Measurements from ENCODE around the gene ATP2A2.
"Not testable (repeated sequence)": the region's sequence is repeated elsewhere in the genome, so short reads cannot be mapped to it uniquely, and the experiment has no call there.

Gene ATP2A2

GRCh38 chr12:110345963-110346362 lies 64.9 kb downstream of the ATP2A2 start:
- Mint-ChIP-seq H3K4me3 (no peak overlapping the region), H3K36me3 (peaks cover 41% of the 10 kb centered on the region), H3K9me3 (no peaks in the 10 kb centered on the region), H3K27ac (no peak overlapping the region), H3K27me3 (no peaks in the 10 kb centered on the region), H3K4me1 (no peaks in the 10 kb centered on the region)
- ATAC-seq (ENCODE audit: low read depth) = no peak
- DNase-seq (ENCODE audit: low spot score in 2 of 2) = no peak

DNA sequence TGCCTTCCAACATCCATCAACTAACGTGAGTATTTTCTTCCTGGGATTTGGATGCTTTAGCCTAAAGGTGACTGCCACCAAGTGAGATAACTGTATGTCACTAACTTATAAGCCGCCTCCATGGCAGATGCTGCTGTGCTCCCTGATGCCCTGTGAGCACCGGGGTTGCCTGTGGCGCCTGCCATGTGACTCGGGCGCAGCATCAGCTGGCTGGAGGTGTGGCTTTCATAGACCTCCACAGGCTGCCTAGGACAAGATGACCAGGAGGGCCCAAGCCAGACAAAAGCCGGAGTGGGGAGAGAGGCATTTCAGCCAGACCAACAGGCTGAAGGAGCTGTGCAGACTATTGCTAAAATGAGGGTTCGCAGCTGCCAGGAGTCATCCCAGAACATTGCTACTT lies 66.7 kb downstream of the ATP2A2 start:
- no peaks in the 10 kb centered on the region for H3K27me3 Mint-ChIP-seq
- H3K27ac Mint-ChIP-seq = no peak overlapping the region
- no peak for ATAC-seq (ENCODE audit: low read depth)
- no peak overlapping the region for H3K4me3 Mint-ChIP-seq
- H3K36me3 Mint-ChIP-seq = peaks cover 38% of the 10 kb centered on the region
- no peak for DNase-seq (ENCODE audit: low spot score in 2 of 2)
- no peaks in the 10 kb centered on the region for H3K4me1 Mint-ChIP-seq
- no peaks in the 10 kb centered on the region for H3K9me3 Mint-ChIP-seq

DNA sequence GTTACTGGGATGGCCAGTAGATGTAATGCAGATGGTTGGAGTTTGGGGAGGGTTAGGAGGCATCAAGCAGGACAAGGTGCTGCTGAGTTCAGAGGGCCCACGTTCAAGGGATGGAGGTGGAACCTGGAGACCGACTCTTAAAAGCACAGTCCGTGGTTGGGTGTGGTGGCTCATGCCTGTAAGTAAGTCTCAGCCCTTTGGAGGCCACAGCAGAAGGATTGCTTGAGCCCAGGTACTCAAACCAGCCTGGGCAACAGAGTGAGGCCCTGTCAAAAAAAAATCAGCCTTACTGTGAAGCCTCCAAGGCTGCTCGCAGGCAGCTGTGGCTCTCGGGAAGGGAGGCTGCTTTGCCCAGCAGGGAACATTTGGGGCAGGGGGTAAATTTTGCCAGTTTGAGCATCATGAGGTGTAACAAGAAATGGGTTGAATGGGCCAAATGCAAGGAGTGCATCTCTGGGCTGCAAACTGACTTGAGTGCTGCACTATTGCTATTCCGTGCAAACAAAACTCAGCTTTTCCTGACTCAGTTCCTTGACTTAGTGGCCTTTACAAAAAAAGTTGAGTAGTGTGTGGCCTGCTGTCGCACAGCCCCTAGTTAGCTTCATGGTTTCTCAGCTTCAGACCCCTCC lies 67.5 kb downstream of the ATP2A2 start:
- ATAC-seq (ENCODE audit: low read depth) (no peak), DNase-seq (ENCODE audit: low spot score in 2 of 2) (no peak)
- Mint-ChIP-seq H3K27ac (no peak overlapping the region), H3K9me3 (no peaks in the 10 kb centered on the region), H3K4me3 (no peak overlapping the region), H3K36me3 (peaks cover 36% of the 10 kb centered on the region), H3K4me1 (peaks cover 3% of the 10 kb centered on the region), H3K27me3 (no peaks in the 10 kb centered on the region)

DNA sequence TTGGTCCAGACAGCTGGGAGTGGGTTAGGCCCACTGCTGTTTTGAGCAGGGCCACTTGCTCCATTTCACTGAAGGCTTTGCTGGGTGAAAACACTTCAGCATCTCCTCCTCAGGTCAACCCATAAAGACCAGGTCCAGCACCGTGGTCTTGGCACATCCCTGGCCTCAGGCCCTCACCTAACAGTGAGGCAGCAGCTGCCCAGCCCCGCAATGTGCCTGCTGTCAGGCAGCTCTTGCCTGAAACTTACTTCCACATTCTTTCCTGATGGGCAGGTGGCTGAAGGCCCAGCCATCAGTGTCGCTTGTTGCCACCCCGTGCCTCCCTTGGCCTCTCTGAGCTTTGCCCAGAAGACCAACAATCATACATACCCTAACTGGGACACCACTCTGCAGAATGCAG lies 68.0 kb downstream of the ATP2A2 start:
- Mint-ChIP-seq H3K27me3 (no peaks in the 10 kb centered on the region), H3K36me3 (peaks cover 33% of the 10 kb centered on the region), H3K4me1 (peaks cover 8% of the 10 kb centered on the region), H3K9me3 (no peaks in the 10 kb centered on the region), H3K4me3 (no peak overlapping the region), H3K27ac (no peak overlapping the region)
- DNase-seq (ENCODE audit: low spot score in 2 of 2) (no peak), ATAC-seq (ENCODE audit: low read depth) (no peak)

DNA sequence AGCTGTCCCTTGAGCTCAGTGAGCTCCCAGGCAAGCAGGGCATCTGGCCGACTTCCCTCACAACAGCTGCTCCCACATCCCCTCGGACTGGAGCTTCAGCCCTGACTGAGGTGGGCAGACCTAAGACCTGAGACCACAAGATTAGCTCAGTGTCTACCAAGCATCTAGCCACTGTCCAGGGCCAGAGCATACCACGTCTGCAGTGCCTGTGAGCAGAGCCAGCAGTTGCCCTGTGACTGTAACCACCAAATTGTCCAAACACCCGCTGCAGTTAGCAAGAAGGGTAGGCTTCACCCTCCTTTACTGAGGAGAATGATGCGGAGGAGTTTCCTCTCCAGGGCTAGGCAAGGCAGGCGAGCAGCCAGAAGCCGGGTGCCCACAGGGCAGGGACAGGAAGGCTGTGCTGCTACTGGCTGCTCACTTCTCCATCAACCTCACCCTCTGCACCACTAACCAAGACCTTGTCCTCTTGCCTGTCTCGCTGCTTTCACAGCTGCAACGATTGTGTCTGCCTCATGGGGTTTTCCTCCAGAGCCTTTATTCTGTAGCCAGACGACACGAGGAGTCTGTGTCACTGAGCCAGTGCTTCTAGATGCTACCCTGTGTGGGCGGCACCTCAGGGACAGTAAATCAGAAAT lies 68.6 kb downstream of the ATP2A2 start:
- Mint-ChIP-seq H3K9me3 (no peaks in the 10 kb centered on the region), H3K27me3 (no peaks in the 10 kb centered on the region), H3K27ac (no peak overlapping the region), H3K4me1 (peaks cover 9% of the 10 kb centered on the region), H3K4me3 (no peak overlapping the region), H3K36me3 (peaks cover 29% of the 10 kb centered on the region)
- no peak for ATAC-seq (ENCODE audit: low read depth)
- DNase-seq (ENCODE audit: low spot score in 2 of 2) = no peak

- Mint-ChIP-seq H3K4me1 (peaks cover 11% of the 10 kb centered on the region), H3K36me3 (peaks cover 17% of the 10 kb centered on the region), H3K27ac (no peak overlapping the region), H3K4me3 (no peak overlapping the region), H3K27me3 (no peaks in the 10 kb centered on the region), H3K9me3 (no peaks in the 10 kb centered on the region)
- DNase-seq (ENCODE audit: low spot score in 2 of 2) = no peak
- no peak for ATAC-seq (ENCODE audit: low read depth)
Observed at GRCh38 chr12:110351119-110351518, 70.1 kb downstream of the ATP2A2 start.

- Mint-ChIP-seq H3K36me3 (peaks cover 11% of the 10 kb centered on the region), H3K4me3 (no peak overlapping the region), H3K27me3 (no peaks in the 10 kb centered on the region), H3K4me1 (peaks cover 11% of the 10 kb centered on the region), H3K27ac (no peak overlapping the region), H3K9me3 (no peaks in the 10 kb centered on the region)
- ATAC-seq (ENCODE audit: low read depth) = no peak
- no peak for DNase-seq (ENCODE audit: low spot score in 2 of 2)
Observed at GRCh38 chr12:110352401-110352800, 71.4 kb downstream of the ATP2A2 start.

DNA sequence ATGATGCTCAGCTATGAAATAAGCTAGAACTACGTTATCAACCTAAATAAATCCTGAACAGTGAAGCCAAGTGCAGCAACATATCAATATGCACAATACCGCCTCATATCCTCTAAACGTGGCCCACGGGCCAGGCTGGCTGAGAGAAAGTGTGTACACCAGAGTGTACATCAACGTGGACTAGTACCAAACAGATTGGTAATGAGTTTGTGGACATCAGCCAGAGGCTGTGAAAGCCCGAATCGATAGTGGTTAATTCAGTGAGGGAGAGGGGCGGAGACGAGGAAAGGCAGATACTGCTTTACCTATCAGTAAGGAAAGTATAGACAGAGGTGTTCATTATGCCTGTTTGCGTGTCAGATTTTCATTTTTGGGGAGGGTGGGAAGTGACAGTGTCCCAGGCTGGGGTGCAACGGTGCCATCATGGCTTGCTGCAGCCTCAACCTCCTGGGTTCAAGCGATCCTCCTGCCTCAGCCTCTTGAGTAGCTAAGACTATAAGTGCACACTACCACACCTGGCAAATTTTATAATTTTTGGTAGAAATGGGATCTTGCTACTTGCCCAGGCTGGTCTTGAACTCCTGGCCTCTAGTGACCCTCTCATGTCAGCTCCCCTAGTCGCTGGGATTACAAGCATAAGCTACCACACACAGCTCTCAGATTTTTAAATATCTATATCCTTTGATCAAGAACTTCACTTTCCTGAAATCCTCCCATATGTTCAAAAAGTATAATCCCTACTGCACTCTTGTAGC lies 72.3 kb downstream of the ATP2A2 start:
- H3K4me3 Mint-ChIP-seq = no peak overlapping the region
- no peaks in the 10 kb centered on the region for H3K9me3 Mint-ChIP-seq
- no peak overlapping the region for H3K27ac Mint-ChIP-seq
- H3K27me3 Mint-ChIP-seq = no peaks in the 10 kb centered on the region
- H3K36me3 Mint-ChIP-seq = peaks cover 7% of the 10 kb centered on the region
- DNase-seq (ENCODE audit: low spot score in 2 of 2) (no peak), ATAC-seq (ENCODE audit: low read depth) (no peak)
- peaks cover 11% of the 10 kb centered on the region for H3K4me1 Mint-ChIP-seq

GRCh38 chr12:110354172-110354780 lies 73.2 kb downstream of the ATP2A2 start:
- Mint-ChIP-seq H3K27ac (no peak overlapping the region), H3K27me3 (no peaks in the 10 kb centered on the region), H3K36me3 (peaks cover 5% of the 10 kb centered on the region), H3K4me1 (peaks cover 11% of the 10 kb centered on the region), H3K4me3 (no peak overlapping the region), H3K9me3 (no peaks in the 10 kb centered on the region)
- ATAC-seq (ENCODE audit: low read depth) (no peak), DNase-seq (ENCODE audit: low spot score in 2 of 2) (no peak)

- no peak overlapping the region for H3K4me3 Mint-ChIP-seq
- DNase-seq (ENCODE audit: low spot score in 2 of 2) (peak in 1 of 2 donors; percentile 21), ATAC-seq (ENCODE audit: low read depth) (peak; percentile 64)
- no peaks in the 10 kb centered on the region for H3K27me3 Mint-ChIP-seq
- no peaks in the 10 kb centered on the region for H3K9me3 Mint-ChIP-seq
- peaks cover 11% of the 10 kb centered on the region for H3K4me1 Mint-ChIP-seq
- H3K36me3 Mint-ChIP-seq = peaks cover 1% of the 10 kb centered on the region
- no peak overlapping the region for H3K27ac Mint-ChIP-seq
Observed at GRCh38 chr12:110355073-110355472, 74.0 kb downstream of the ATP2A2 start.

DNA sequence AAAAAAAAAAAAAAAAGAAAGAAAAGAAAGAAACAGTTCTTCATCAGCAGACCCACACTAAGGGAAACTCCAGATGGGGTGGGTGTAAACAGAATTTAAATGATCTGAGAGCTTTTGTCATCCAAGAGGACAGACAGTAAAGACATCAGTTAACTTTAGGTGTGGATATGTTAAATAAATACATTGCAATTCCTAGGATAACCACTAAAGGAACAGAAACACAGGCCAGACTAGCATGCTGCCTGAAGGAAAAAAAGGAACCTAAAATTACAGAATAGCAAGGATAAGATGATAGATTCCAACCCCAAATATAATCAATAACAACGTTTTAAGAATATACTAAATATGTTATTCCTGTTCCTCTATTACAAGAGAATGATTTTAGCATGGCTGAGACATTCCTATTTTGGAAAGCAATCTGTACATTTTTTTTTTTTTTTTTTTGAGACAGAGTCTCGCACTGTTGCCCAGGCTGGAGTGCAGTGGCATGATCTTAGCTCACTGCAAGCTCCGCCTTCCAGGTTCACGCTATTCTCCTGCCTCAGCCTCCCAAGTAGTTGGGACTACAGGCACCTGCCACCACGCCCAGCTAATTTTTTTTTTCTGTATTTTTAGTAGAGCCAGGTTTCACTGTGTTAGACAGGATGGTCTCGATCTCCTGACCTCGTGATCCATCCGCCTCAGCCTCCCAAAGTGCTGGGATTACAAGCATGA lies 77.5 kb downstream of the ATP2A2 start:
- H3K36me3 Mint-ChIP-seq; H3K9me3 Mint-ChIP-seq; DNase-seq (ENCODE audit: low spot score in 2 of 2); H3K4me1 Mint-ChIP-seq; H3K4me3 Mint-ChIP-seq; H3K27me3 Mint-ChIP-seq; H3K27ac Mint-ChIP-seq: not testable (repeated sequence)
- ATAC-seq (ENCODE audit: low read depth) = peak; percentile 42

DNA sequence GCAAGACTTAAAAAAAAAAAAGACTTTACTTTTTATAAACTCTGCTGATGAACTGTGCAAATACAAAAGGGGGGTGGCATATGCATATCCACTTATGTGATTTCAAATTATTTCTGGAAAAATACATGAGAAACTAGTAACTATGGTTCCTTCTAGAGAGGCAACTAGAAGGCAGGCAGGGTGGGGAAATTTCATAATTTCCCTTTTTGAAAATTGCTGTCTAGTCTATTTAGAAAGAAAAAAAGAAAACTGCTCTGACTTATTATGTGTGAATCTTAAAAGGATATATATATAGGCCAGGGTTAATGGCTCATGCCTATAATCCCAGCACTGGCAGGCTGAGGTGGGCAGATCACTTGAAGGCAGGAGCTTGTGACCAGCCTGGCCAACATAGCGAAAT lies 80.2 kb downstream of the ATP2A2 start:
- DNase-seq (ENCODE audit: low spot score in 2 of 2) (no peak), ATAC-seq (ENCODE audit: low read depth) (no peak)
- no peaks in the 10 kb centered on the region for H3K4me1 Mint-ChIP-seq
- H3K4me3 Mint-ChIP-seq = no peak overlapping the region
- H3K27me3 Mint-ChIP-seq = no peaks in the 10 kb centered on the region
- H3K36me3 Mint-ChIP-seq = no peaks in the 10 kb centered on the region
- H3K27ac Mint-ChIP-seq = no peak overlapping the region
- no peaks in the 10 kb centered on the region for H3K9me3 Mint-ChIP-seq

GRCh38 chr12:110365489-110366320 lies 84.7 kb downstream of the ATP2A2 start:
- H3K27me3 Mint-ChIP-seq = no peaks in the 10 kb centered on the region
- no peaks in the 10 kb centered on the region for H3K36me3 Mint-ChIP-seq
- H3K4me3 Mint-ChIP-seq = no peak overlapping the region
- no peaks in the 10 kb centered on the region for H3K9me3 Mint-ChIP-seq
- no peak overlapping the region for H3K27ac Mint-ChIP-seq
- DNase-seq (ENCODE audit: low spot score in 2 of 2) (no peak), ATAC-seq (ENCODE audit: low read depth) (no peak)
- H3K4me1 Mint-ChIP-seq = peaks cover 2% of the 10 kb centered on the region
